Ramos (cell line): ENCODE data around the gene IGDCC3.
"Not testable (repeated sequence)": the region's sequence is repeated elsewhere in the genome, so short reads cannot be mapped to it uniquely, and the experiment has no call there.

ENCODE experiments used
- in situ Hi-C: fragments of 300-500 bp; cut with MboI; formaldehyde crosslinking; loops from one replicate; pipeline ENCODE4 v1.14.3; 2022; ENCODE audit warnings: low sequenced_read_pairs; ENCODE audit not compliant: unreplicated experiment

IGDCC3 gene

DNA sequence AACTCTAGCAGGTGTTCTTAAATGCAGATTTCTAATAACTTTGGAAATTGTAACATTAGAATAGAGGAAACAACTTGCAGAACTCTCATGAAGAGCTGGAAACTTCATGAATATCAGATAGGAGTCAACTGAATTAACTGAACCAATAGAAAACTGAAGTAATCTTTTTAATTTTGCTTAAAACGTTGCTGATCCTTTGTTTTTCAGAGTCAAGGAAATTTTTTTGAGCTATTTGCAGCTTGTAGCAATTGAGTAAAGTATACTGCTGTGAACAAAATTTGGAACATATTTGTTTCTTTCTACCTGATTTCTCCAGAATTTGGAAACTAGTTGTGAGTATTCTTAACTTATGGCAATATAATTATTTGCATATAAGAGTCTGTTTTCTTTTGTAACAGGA is 25.8 kb downstream of the IGDCC3 start:
- in situ Hi-C loops, result not testable (repeated sequence)

DNA sequence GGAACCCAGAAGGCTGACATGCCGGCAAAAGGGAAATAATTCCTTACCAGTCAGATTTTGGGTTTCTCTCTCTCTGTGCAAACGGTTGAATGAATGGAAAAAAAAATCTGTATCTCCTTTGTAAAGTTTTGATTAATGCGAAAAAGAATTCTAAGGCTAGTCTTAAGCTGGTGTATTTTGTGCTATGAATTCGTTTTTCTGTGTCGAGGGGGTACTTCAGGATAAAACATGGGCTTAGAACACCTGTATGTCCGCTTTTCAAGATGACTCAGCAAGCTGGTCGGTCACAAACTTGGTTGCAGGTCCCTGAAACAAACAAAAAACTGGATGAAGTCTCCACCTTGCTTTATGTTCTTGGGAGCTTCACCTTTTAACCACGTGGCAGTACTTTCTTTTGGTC is 28.5 kb downstream of the IGDCC3 start:
- in situ Hi-C loops, result no loop called here

DNA sequence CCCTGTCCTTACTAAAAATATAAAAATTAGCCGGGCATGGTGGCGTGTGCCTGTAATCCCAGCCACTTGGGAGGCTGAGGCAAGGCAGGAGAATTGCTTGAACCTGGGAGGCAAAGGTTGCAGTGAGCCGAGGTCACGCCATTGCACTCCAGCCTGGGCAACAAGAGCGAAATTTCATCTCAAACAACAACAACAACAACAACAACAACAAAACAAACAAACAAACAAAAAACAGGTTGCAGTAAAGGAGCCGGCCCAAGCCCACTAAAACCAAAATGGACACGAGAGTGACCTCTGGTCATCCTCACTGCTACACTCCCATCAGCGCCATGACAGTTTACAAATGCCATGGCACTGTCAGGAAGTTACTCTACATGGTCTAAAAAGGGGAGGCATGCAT is 30.0 kb downstream of the IGDCC3 start:
- in situ Hi-C loops, result not testable (repeated sequence)

DNA sequence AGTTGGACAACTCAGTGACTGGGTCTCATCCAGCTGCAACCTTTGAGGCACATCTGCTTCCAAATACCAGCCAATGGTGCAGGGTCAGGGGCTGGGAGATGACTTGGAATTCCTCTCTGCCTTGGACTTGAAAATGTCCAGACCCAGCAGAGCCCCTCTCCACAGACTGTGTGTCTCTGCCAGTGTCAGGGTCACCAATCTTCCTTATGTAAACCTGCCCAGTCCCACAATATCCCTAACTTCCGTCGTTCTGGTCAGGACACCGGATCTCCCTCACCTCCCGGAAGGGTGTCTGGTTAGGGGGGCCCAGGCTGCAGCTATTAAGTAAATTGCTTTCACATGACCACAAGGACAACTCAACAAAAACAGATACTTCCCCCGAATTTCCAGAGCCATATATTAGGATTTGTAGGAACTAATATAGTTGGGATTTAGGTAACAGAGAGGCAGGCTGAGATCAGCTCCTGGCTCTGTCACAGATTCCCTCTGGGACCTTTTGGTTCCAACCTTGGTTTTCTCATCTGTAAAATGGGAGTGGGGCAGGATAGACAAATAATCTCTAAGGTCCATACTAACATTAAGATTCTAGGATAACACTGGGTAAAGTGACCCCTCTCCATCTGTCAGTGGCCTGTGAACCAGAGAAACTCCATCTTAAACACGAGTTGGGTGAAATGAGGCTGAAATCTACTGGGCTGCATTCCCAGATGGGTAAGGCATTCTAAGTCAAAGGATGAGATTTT is 30.8 kb downstream of the IGDCC3 start:
- in situ Hi-C loops, result no loop called here

DNA sequence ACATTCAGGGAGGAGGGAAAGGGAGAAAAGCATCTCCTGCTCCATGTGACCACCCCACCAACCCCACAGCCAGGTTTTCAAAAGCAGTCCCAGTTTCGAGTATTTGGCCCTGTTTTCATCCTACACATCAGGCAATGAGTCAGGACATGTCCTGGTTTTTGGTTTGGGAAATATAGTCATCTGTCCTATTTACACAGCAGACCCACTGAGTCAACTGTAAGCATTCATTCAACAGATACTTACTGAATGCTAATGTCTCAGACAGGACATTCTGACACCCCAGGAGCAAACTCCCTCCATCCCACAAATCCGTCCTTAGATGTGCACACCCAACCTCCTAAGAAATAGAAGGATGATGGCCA is 32.9 kb downstream of the IGDCC3 start:
- in situ Hi-C loops, result no loop called here

DNA sequence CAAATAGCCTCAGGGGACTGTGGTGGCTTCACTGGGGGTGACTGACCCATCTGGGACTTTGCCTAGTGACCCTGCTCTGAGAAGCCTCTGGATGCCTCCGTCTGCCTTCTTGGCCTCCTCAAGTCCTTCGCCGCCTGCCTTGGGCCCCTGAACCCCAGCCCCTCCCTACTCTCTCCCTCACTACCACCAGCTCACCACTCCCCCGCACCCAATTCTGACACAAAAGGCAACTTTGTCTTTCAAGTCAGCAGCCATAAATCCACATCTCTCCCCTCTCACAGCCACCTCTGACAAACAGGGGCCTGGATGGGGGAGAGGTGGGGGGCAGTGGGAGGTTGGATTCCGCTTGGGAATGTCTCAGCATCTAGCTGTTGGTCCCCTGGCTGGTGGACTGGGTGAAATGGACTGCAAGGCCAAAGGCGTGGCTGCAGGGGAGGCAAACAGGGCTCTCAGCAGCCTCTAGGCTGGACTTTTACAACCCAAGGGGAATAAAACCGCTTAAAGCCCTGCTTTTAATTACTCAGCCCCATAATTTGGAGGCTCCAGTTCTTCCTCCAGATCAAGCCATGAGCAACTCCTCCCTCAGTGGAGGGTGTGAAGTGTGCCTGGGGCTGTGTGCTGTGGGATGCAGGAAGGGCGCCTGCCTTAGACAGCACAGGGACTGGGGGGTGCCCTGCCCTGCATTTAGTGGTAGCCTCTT is 33.4 kb downstream of the IGDCC3 start:
- in situ Hi-C loops, result no loop called here

DNA sequence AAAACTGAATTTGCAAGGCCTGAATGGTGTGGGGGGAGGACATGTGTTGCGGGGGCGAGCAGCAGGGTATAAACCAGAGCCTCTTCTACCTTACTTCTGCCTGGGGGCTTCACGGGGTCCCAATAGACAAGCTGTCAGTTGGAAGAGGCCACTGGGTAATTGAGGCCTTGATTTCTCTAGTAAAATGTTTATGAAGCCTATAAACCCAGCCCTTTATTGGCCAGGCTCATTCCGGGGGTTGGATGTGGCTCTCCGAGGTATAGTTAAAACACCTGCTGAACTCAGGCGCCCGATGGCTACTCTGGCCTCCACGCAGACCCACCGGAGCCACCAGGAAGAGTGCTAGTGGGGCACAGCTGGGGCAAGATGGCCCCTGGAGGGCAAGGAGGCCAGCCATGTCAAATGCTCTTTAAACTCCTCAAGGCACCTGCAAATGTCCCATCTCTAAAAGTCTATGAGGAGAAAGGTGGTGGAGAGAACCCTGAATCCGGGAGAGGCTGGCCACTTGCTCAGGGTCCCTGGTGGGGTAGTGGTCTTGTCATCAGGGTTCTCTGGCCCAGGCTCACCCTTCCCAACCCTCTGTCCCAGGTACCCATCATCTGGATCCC is 34.3 kb downstream of the IGDCC3 start:
- in situ Hi-C loops, result no loop called here

DNA sequence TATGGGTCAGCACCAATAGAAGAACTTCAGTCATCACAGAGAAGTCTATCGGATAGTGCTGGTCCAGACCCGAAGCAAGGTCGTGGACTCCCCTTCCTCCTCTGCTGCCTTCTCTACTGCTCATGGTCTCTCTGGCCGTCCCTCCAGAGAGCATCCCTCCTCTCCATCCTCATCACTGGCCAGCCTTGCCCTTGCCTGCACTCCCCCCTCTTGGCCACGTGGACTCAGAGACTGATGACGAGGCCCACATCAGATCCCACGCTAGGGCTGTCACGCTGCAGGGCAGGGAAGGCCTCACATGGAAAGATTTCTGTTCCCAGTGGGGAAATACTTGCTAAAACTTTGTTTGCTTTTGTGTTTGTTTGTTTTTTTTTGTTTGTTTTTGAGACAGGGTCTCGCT is 35.3 kb downstream of the IGDCC3 start:
- in situ Hi-C loops, result no loop called here

DNA sequence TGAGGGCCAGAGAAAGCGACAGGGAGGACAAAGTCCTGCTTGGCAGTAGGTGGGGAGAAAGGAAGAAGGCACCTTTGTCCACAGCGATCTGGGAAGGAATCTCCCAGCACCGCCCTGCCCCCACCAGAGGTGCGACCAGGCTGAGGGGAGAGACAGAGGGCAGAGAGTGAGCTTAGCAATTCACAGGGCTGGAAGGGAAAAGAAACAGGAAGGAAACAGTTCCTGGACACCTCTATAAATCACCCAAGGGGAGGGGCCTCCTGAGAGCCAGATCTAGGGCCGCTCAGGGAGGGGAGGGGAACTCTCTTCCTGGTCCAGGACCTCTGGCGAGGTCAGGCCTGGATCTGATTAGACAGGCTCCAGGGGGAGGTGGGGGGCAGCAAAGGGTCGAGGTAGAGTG is 37.9 kb downstream of the IGDCC3 start:
- in situ Hi-C loops, result no loop called here

DNA sequence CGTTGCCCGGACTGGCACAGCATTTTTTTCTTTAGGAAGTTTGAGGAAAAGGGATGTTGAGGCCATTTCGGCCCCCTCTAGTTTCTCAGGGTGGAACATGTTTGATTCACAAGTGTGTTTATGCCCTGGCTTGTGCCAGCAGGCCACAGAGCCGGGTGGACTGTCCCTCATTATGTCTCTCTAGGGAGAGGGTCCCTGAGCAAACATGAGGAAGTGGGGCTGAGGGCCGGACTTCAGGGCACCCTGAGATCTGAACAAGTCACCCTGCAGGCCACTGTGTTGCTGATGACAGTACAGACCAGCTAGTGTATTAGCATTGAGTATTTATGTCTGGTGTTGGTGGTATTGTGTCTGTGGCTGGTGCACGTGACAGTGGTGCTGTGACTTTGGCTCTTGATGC is 38.4 kb downstream of the IGDCC3 start:
- in situ Hi-C loops, result no loop called here

DNA sequence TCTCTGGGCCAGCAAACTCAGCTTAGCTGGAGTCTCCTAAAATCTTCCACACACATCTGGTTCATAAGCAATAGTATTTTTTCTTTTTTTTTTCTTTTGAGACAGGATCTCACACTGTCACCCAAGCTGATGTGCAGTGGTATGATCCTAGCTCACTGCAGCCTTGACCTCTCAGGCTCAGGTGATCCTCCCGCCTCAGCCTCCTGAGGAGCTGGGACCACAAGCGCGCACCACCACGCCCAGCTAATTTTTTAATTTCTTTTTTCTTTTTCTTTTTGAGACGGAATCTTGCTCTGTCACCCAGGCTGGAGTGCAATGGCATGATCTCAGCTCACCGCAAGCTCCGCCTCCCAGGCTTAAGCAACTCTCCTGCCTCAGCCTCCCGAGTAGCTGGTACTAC is 39.0 kb downstream of the IGDCC3 start:
- in situ Hi-C loops, result no loop called here

DNA sequence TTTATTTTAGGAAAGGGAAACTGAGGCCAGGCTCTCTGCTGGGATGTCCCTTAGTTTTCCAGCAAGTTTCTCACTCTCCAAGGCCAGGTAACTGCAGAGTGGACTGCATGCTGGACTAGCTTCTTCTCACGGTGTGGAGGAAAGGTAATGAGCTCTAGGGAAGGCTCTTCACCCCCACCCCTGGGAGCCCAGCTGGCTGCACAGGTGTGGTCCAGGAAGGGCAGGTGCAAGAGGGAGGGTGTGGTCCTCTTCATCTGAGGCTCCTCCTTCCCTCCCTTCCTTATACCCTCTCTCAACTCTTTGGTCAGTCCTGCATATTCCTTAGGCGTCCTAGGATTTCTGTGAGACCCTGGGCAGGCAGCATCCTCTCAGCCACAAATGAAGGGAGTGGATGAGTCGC is 39.4 kb downstream of the IGDCC3 start:
- in situ Hi-C loops, result no loop called here

DNA sequence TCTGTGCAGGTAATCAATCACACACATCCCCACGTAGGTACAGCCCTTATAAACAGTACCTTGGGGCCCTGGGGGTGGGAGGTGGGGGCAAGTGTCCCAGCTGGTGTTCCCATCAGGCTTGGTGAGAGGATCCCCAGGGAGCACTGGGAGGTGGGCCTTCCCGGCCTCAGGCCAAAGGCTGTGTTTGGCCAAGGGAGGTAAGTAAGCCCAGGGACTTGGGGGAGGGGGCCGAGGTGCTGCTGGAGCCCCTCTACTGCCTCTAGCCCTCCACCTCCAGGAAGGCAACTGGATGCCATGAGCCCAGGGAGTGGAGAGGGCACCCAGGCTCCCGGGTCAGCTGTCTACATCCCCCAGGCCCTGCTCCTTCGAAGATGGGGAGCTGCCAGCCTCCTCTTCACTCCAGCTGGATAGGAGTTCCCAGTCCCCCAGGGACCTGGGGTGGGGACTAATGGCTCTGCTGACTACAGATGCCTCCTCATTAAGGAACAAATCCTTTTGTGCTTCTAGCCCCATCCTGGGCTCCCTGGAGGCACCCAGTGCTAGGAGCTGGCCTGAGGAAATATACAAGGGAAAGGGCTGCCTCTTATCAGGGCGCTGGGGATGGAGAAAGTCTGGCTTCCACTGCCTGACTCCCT is 40.2 kb downstream of the IGDCC3 start:
- in situ Hi-C loops, result no loop called here

DNA sequence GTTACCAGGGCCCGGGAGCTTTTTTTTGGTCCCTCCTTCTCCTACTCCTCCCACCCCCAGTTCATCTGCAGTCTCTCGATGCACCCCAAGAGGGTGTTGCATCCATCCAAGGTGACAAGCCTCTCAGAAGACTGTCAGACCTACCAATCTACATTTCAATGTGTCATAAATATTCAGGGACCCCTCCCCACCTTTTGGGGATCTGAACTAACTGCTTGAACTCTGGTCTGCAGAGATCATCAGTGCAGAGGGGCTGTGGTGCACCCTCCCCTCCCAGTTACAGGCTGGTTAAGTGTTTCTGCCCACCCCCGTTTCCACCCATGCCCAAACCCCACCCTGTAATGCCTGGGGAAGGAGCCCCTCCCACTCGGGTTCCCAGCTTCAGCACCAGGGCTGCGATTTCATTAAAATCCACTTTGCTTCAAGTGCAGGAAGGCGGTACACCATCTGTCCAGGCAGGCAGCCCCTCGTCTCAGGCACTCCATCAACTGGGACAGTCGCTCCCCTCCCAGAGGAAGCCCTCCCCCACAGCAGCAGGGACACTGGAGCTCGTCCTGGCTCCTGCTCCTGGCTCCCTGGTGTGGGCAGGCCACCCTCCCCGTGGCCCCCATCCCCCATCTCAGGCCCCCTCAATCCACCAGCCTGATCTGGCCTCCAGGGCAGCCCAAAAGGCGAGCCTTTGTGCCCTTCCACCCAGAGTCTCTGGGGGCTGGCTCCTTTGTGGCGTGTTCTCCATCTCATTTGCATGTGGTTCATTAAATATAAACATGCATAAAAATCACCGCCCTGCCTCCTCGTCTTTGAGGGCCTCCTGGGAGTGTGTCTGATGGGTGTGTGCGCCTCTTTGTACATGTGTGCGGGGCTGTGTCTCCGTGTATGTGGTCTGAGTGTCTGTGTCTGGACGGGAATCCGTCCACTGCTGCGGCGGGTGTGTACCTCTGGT is 41.0 kb downstream of the IGDCC3 start:
- in situ Hi-C loops, result no loop called here

DNA sequence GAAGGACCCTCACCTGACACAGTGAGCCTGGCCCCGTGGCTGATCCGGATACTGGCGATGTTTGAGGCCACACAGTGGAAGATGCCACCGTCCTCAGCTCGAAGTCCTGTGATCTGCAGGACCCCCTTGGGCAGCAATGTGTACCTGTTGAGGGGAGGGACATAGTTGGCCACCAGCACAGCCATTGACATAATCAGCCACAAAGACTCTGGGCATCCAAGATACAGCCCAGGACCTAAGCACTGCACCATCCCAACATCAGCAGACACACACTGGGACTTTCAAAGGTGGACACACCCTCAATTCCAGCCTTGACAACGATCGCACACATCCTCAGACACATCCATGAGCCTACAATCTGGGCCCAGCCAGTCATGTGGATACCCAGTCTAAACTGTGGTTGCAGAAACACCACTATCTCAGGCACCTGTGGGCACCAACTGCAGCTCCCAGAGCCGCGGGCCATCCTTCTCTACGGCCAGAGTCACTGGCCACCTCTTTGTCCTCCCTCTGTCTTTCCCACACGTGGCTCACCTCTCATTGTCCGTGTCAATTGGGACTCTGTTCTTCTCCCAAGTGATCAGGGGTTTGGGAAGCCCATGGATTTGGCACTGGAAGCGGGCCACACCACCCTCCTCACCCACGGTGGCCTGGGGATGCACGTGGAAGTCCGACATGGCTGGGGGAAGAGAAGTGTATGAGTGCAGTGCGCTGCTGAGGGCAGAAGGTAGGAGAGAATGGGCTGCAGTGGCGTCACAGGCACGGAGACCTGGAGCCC is 42.3 kb downstream of the IGDCC3 start:
- in situ Hi-C loops, result no loop called here

DNA sequence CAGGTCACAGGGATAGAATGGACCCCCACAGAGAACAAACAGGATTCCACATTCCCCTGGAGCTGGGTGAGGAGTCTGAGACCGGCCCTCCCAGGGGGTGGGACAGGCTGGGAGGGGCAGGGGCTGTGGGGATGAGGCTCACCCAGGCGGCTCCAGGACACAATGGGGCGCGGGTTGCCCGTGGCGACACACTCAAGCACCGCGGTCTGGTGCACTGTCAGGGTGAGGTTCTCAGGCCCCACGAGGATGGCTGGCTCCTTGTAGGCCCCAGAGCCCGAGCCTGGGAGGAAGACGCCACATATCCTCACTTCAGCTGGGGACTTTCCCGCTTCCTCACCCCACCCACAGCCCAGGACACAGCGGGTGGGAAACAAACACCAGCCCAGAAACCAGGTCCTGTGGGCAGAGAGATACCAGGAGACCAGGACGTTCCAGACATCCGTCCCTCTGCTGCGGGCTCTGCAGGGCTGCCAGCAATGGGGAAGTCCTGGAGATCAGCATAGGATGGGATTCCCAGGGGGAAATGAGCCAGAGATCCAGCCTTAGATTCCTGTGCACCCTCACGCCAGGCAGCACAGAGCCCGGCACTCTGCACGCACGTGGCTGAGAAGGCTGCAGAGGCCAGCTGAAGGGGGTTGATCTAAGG is 43.1 kb downstream of the IGDCC3 start:
- in situ Hi-C loops, result no loop called here

DNA sequence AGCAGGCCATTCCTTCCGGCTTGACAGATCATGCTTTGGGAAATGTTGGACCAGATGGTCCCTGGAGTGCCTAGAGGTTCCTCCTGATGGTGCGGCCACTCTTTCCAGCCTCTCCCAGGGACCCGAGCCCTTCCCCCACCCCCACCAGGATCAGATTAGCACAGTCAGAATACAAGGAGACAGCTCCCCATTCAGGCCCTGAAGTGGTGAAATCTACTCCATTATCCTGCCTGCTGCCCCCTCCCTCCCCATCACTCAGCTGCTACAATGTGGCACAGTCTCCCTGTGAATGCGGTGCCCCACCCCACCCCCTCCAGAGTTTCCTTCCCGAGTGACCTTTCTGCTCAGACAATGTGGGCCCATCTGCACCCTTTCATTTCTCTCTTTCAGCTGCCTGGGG is 43.9 kb downstream of the IGDCC3 start:
- in situ Hi-C loops, result no loop called here

DNA sequence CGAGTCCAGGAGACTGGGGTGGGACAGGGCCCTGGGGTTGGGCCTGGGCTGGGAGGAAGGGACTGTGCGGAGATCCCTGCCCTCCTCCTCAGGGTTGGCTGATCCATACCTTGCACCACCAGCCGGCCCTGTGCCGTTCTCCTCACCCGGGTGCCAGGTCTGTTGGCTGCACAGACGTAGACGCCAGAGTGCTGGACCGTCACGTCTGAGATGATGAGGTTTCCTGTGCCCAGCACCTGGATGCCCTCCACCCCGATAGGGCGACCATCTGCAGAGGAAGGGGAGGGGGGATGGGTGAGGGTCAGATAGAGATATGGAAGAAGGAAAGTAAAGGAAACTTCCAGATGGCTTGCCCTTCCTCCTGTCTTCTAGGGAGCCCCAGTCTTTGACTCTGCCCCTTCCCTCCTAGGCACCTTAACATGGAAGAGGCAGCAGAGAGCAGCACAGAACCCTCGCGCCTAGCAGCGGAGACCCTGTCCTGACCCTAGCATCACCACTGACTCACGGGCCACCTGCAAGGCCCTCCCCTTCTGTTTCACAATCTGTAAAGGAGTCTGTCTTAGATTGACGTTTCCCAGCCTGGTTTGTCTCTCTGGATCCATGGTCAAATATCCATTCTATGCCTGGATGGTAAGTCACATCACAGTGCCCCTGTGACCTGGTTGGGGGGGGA is 44.5 kb downstream of the IGDCC3 start:
- in situ Hi-C loops, result no loop called here
